Medulla oblongata (tissue), 1 donor: ENCODE results near the gene HMCN1.

Experiments used
- DNase-seq: peaks from one replicate; pipeline ENCODE4 v3.0.0-alpha.2; 2015; ENCODE audit errors: extremely low spot score

The HMCN1 gene

GRCh38 chr1:185803241-185803640, 69.0 kb downstream of the HMCN1 start:
- no peak for DNase-seq

GRCh38 chr1:185804206-185804605, 70.0 kb downstream of the HMCN1 start:
- no peak for DNase-seq

- no peak for DNase-seq
These were observed 70.4 kb downstream of the HMCN1 start for GRCh38 chr1:185804608-185805007.

- no peak for DNase-seq
These were observed 73.1 kb downstream of the HMCN1 start for GRCh38 chr1:185807275-185807674.

GRCh38 chr1:185808631-185809030, 74.4 kb downstream of the HMCN1 start:
- no peak for DNase-seq

GRCh38 chr1:185811073-185811709, 77.0 kb downstream of the HMCN1 start:
- no peak for DNase-seq

GRCh38 chr1:185812934-185813333, 78.7 kb downstream of the HMCN1 start:
- no peak for DNase-seq

GRCh38 chr1:185813401-185813979, 79.3 kb downstream of the HMCN1 start:
- peak; percentile 17 for DNase-seq

GRCh38 chr1:185816460-185816859, 82.3 kb downstream of the HMCN1 start:
- DNase-seq = no peak

GRCh38 chr1:185819798-185820197, 85.6 kb downstream of the HMCN1 start:
- DNase-seq = no peak

GRCh38 chr1:185821612-185822385, 87.6 kb downstream of the HMCN1 start:
- DNase-seq = no peak

GRCh38 chr1:185823467-185823866, 89.3 kb downstream of the HMCN1 start:
- DNase-seq = no peak

GRCh38 chr1:185824106-185824505, 89.9 kb downstream of the HMCN1 start:
- no peak for DNase-seq

GRCh38 chr1:185825556-185825955, 91.4 kb downstream of the HMCN1 start:
- DNase-seq = no peak

- no peak for DNase-seq
These were observed 100.2 kb downstream of the HMCN1 start for GRCh38 chr1:185834371-185834905.

- no peak for DNase-seq
These were observed 101.0 kb downstream of the HMCN1 start for GRCh38 chr1:185835191-185835590.

- no peak for DNase-seq
These were observed 103.5 kb downstream of the HMCN1 start for GRCh38 chr1:185837711-185838110.

- DNase-seq = no peak
These were observed 103.9 kb downstream of the HMCN1 start for GRCh38 chr1:185838111-185838510.

- no peak for DNase-seq
These were observed 106.7 kb downstream of the HMCN1 start for GRCh38 chr1:185840880-185841279.

GRCh38 chr1:185843297-185843869, 109.2 kb downstream of the HMCN1 start:
- no peak for DNase-seq

- no peak for DNase-seq
These were observed 109.8 kb downstream of the HMCN1 start for GRCh38 chr1:185843986-185844385.

- no peak for DNase-seq
These were observed 112.7 kb downstream of the HMCN1 start for GRCh38 chr1:185846672-185847444.
